ENCODE results near the gene LACTB. TPM values are rescaled to one million over a fixed set of nuclear protein-coding genes. Genes with fewer than 3 reads are reported as not detected.
A peak's percentile ranks its signal among the peaks of the same experiment; 100 is the strongest.

The LACTB gene
- total and polyA plus RNA-seq, 2 of the 4 experiments (the other 2 are of a cell fraction), result 12.9 to 32.7 TPM

DNA sequence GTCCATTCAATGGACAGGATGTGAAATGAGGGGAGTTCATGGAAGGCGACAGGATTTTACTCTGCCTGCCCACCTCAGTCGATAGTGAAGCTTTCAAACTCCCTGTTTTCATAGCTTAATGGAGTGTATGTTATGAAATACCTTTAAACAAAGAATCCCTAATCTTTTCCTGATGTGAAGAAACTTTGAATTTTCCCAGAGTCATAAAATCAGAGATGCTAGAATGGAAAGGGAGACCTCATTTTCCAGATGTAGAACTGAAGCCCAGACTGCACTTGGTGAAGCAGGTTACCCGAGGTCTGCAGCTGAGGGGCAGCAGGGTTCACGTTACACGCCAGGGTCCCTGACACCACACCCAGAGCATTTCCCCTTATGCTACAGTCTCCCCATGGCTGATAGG lies 34.7 kb upstream of the LACTB start:
- TF ChIP-seq RCOR1 (IDR thresholded peaks at IDR 0.05; ENCODE audit: insufficient replicate concordance, low read length), result no peak
- TF ChIP-seq CHD1 (IDR thresholded peaks at IDR 0.05; ENCODE audit: low read depth, low read length), result no peak
- no peak for TF ChIP-seq SMC3 (IDR thresholded peaks at IDR 0.05; ENCODE audit: low read depth, low read length)
- TF ChIP-seq CEBPB (IDR thresholded peaks at IDR 0.05; ENCODE audit: low read depth, low read length), result no peak
- TF ChIP-seq, protein P1, sequence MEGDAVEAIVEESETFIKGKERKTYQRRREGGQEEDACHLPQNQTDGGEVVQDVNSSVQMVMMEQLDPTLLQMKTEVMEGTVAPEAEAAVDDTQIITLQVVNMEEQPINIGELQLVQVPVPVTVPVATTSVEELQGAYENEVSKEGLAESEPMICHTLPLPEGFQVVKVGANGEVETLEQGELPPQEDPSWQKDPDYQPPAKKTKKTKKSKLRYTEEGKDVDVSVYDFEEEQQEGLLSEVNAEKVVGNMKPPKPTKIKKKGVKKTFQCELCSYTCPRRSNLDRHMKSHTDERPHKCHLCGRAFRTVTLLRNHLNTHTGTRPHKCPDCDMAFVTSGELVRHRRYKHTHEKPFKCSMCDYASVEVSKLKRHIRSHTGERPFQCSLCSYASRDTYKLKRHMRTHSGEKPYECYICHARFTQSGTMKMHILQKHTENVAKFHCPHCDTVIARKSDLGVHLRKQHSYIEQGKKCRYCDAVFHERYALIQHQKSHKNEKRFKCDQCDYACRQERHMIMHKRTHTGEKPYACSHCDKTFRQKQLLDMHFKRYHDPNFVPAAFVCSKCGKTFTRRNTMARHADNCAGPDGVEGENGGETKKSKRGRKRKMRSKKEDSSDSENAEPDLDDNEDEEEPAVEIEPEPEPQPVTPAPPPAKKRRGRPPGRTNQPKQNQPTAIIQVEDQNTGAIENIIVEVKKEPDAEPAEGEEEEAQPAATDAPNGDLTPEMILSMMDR (conservative IDR thresholded peaks at IDR 0.05; ENCODE audit: low read depth, low read length), result no peak
- no peak for TF ChIP-seq MXI1 (IDR thresholded peaks at IDR 0.05; ENCODE audit: borderline replicate concordance, low read depth, low read length)
- no peak for TF ChIP-seq BHLHE40 (IDR thresholded peaks at IDR 0.05; ENCODE audit: low read depth, low read length)
- no peak for TF ChIP-seq RFX5 (IDR thresholded peaks at IDR 0.05; ENCODE audit: low read depth, low read length)
- no peak for TF ChIP-seq NFE2L2 (IDR thresholded peaks at IDR 0.05; ENCODE audit: low read depth, low read length)
- TF ChIP-seq MAZ (IDR thresholded peaks at IDR 0.05; ENCODE audit: borderline replicate concordance, low read depth, low read length), result no peak
- TF ChIP-seq ELK1 (IDR thresholded peaks at IDR 0.05; ENCODE audit: borderline replicate concordance, low read depth, low read length), result no peak
- no peak for TF ChIP-seq POLR2A (IDR thresholded peaks at IDR 0.05; ENCODE audit: low read depth, low read length)
- TF ChIP-seq MAFK (IDR thresholded peaks at IDR 0.05; ENCODE audit: low read depth, low read length), result no peak
- intact Hi-C loops (cut with micrococcal nuclease), result no loop called here
- WGBS, 2 experiments (ENCODE audit: extremely low coverage in 2 of 2, insufficient read length in 1 of 2), result no CpG with 5 or more reads among the region's 5 CpGs
- H3K27me3 ChIP-seq (ENCODE audit: control insufficient read depth, insufficient read depth, low read length), result no peaks in the 10 kb centered on the region
- DNase-seq, result no peak
- no peaks in the 10 kb centered on the region for H3K9me3 ChIP-seq (ENCODE audit: control insufficient read depth, insufficient read depth, low read length)
- dilution Hi-C loops (cut with HindIII; ENCODE audit: low sequenced_read_pairs, unreplicated experiment), result no loop called here
- H3K9me1 ChIP-seq (ENCODE audit: insufficient read depth, low read length), result peaks cover 13% of the 10 kb centered on the region
- peak overlapping the region; percentile 4; the same call in 1 of the 2 replicates for H3K27ac ChIP-seq (ENCODE audit: insufficient read depth, low read length)
- H2BK15ac ChIP-seq (ENCODE audit: low read depth, low read length), result peak overlapping the region; percentile 75; the same call in 2 of the 3 replicates
- in situ Hi-C loops (cut with MboI; ENCODE audit: low sequenced_read_pairs), result no loop called here
- H2AK9ac ChIP-seq (replicated peaks; ENCODE audit: low read depth, low read length, poor library complexity), result peak overlapping the region; percentile 87
- no peaks in the 10 kb centered on the region for H4K20me1 ChIP-seq (ENCODE audit: insufficient read depth, low read length)
- H3K4me3 ChIP-seq (ENCODE audit: insufficient read depth, low read depth, low read length), result no peak overlapping the region
- peak overlapping the region; percentile 85 for H3K4ac ChIP-seq (ENCODE audit: low read depth, low read length)
- no TSS peak for BruUV-seq (replicated peaks)
- peak overlapping the region; percentile 72 for H4K91ac ChIP-seq (ENCODE audit: insufficient read depth, low read depth, low read length)
- peak overlapping the region; percentile 27; the same call in 1 of the 2 replicates for H3K4me2 ChIP-seq (ENCODE audit: low read depth, low read length)
- peak overlapping the region; percentile 64 for H2AFZ ChIP-seq (replicated peaks; ENCODE audit: low read length, poor library complexity)
- H3K56ac ChIP-seq (ENCODE audit: extremely low read depth, insufficient read depth, low read length), result no peak overlapping the region
- H3K18ac ChIP-seq (ENCODE audit: low read depth, low read length), result peak overlapping the region; percentile 33
- H2AK5ac ChIP-seq (ENCODE audit: low read depth, low read length), result peak overlapping the region; percentile 88; the same call in 1 of the 2 replicates
- ChIA-PET POLR2A (ENCODE audit: unreplicated experiment) (interaction anchor here (0.6 kb wide), 1 partner anchor 42 kb away, joined by 3 read pairs; no protein-coding TSS in a partner anchor), CTCF (no interaction called here)
- peak overlapping the region; percentile 90 for H2BK20ac ChIP-seq (ENCODE audit: low read depth, low read length)
- H4K5ac ChIP-seq (ENCODE audit: low read depth, low read length), result peak overlapping the region; percentile 49; the same call in 1 of the 2 replicates
- peaks cover 0 to 6% of the 10 kb centered on the region in 2 experiments; a peak in 2 of 4 replicates for H3K79me1 ChIP-seq (ENCODE audit: low read depth in 1 of 2, low read length in 2 of 2)
- ATAC-seq (ENCODE audit: low read depth), result no peak
- H3K4me1 ChIP-seq (ENCODE audit: control insufficient read depth, insufficient read depth, low read length), result peaks cover 23% of the 10 kb centered on the region
- peak overlapping the region; percentile 44 to 82; a peak in 3 of 4 replicates for H4K8ac ChIP-seq (ENCODE audit: low read depth in 2 of 2, low read length in 2 of 2)
- H3K14ac ChIP-seq (replicated peaks; ENCODE audit: low read depth, low read length), result peak overlapping the region; percentile 82
- H2BK120ac ChIP-seq (ENCODE audit: low read depth, low read length), result peak overlapping the region; percentile 78
- H3K36me3 ChIP-seq (ENCODE audit: control insufficient read depth, insufficient read depth, low read length), result no peaks in the 10 kb centered on the region
- no peak overlapping the region for H3K9ac ChIP-seq (ENCODE audit: low read depth, low read length)
- peak overlapping the region; percentile 69 for H2BK5ac ChIP-seq (ENCODE audit: low read depth, low read length, poor library complexity, severe bottlenecking)
- H3K23ac ChIP-seq (ENCODE audit: low read depth, low read length), result peak overlapping the region; percentile 39

Measured in IMR-90 (cell line).